ENCODE data around the gene PKD1L1. TPM values are rescaled to one million over a fixed set of nuclear protein-coding genes. Genes with fewer than 3 reads are reported as not detected.

PKD1L1 gene
- polyA plus RNA-seq, 1 donor from 2014 or later = 2.0 TPM

GRCh38 chr7:47907981-47908616, 40.2 kb downstream of the PKD1L1 start:
- H2AFZ ChIP-seq (ENCODE audit: low read depth, low read length) = no peak overlapping the region
- no peaks in the 10 kb centered on the region for H3K9me3 ChIP-seq (ENCODE audit: low read length)
- H3K27me3 ChIP-seq (ENCODE audit: insufficient read depth, low read depth, low read length) = no peaks in the 10 kb centered on the region
- no peaks in the 10 kb centered on the region for H3F3A ChIP-seq (ENCODE audit: insufficient read depth, low read length, poor library complexity, severe bottlenecking)
- H3K27ac ChIP-seq (ENCODE audit: low read length) = no peak overlapping the region
- H4K20me1 ChIP-seq (ENCODE audit: insufficient read depth) = no peaks in the 10 kb centered on the region
- H3K4me2 ChIP-seq (ENCODE audit: low read length) = no peak overlapping the region
- no peaks in the 10 kb centered on the region for H3K9me2 ChIP-seq (ENCODE audit: insufficient read depth, low read length)
- no peak overlapping the region for H3K9ac ChIP-seq (ENCODE audit: low read length)
- H3K4me3 ChIP-seq (ENCODE audit: low read length) = no peak overlapping the region
- no peak for TF ChIP-seq EZH2 (IDR thresholded peaks at IDR 0.05; ENCODE audit: borderline replicate concordance, insufficient read depth, low read length, poor library complexity, severe bottlenecking)
- no peaks in the 10 kb centered on the region for H3K36me3 ChIP-seq (ENCODE audit: insufficient read depth, low read length)
- no peaks in the 10 kb centered on the region for H3K79me2 ChIP-seq (replicated peaks; ENCODE audit: insufficient read depth, low read length)

- no peak overlapping the region for H3K27ac ChIP-seq (ENCODE audit: low read length)
- no peak overlapping the region for H2AFZ ChIP-seq (ENCODE audit: low read depth, low read length)
- no peaks in the 10 kb centered on the region for H3K9me2 ChIP-seq (ENCODE audit: insufficient read depth, low read length)
- no peaks in the 10 kb centered on the region for H3K27me3 ChIP-seq (ENCODE audit: insufficient read depth, low read depth, low read length)
- no peak overlapping the region for H3K4me3 ChIP-seq (ENCODE audit: low read length)
- H4K20me1 ChIP-seq (ENCODE audit: insufficient read depth) = no peaks in the 10 kb centered on the region
- TF ChIP-seq EP300 (conservative IDR thresholded peaks at IDR 0.05; ENCODE audit: poor library complexity, severe bottlenecking) (no peak), CTCF (IDR thresholded peaks at IDR 0.05; ENCODE audit: poor library complexity, severe bottlenecking) (no peak), MXI1 (conservative IDR thresholded peaks at IDR 0.05; ENCODE audit: poor library complexity, severe bottlenecking) (no peak), SMC3 (conservative IDR thresholded peaks at IDR 0.05; ENCODE audit: poor library complexity) (no peak), POLR2AphosphoS5 (IDR thresholded peaks at IDR 0.05) (no peak), EZH2 (IDR thresholded peaks at IDR 0.05; ENCODE audit: borderline replicate concordance, insufficient read depth, low read length, poor library complexity, severe bottlenecking) (no peak), TAF1 (IDR thresholded peaks at IDR 0.05; ENCODE audit: low read depth) (no peak), RAD21 (conservative IDR thresholded peaks at IDR 0.05) (no peak), REST (IDR thresholded peaks at IDR 0.05; ENCODE audit: borderline replicate concordance) (no peak)
- H3K4me2 ChIP-seq (ENCODE audit: low read length) = no peak overlapping the region
- H3K9ac ChIP-seq (ENCODE audit: low read length) = no peak overlapping the region
- no peaks in the 10 kb centered on the region for H3K79me2 ChIP-seq (replicated peaks; ENCODE audit: insufficient read depth, low read length)
- no peaks in the 10 kb centered on the region for H3K9me3 ChIP-seq (ENCODE audit: low read length)
- H3K36me3 ChIP-seq (ENCODE audit: insufficient read depth, low read length) = no peaks in the 10 kb centered on the region
- H3F3A ChIP-seq (ENCODE audit: insufficient read depth, low read length, poor library complexity, severe bottlenecking) = no peaks in the 10 kb centered on the region
Observed at GRCh38 chr7:47906883-47907282, 41.4 kb downstream of the PKD1L1 start.

All from neural cell (in vitro differentiated cells).